ENCODE results near the gene TSPEAR. TPM values are rescaled to one million over a fixed set of nuclear protein-coding genes. Genes with fewer than 3 reads are reported as not detected.
A peak's percentile ranks its signal among the peaks of the same experiment; 100 is the strongest.

TSPEAR gene
- total and polyA plus RNA-seq, 4 experiments from 2014 or later: 0.07 TPM; not detected in 3

- H3K27me3 Mint-ChIP-seq: no peaks in the 10 kb centered on the region
- Histone ChIP-seq H3K9me3 (ENCODE audit: control insufficient read depth in 1 of 2, low read length in 2 of 2) (no peaks in the 10 kb centered on the region), H3K27me3 (ENCODE audit: insufficient read depth, low read length) (no peaks in the 10 kb centered on the region), H3K36me3 (ENCODE audit: insufficient read depth, low read length) (no peaks in the 10 kb centered on the region), H3K4me1 (ENCODE audit: insufficient read depth, low read length) (peaks cover 43% of the 10 kb centered on the region), H3K4me3 (ENCODE audit: low read length in 2 of 2) (no peak overlapping the region), H3K27ac (ENCODE audit: low read depth, low read length) (no peak overlapping the region)
- peaks cover 30 to 56% (median 43%) of the 10 kb centered on the region in 4 donors for H3K4me1 Mint-ChIP-seq
- H3K27ac Mint-ChIP-seq: no peak overlapping the region
- peaks cover 13 to 15% of the 10 kb centered on the region in 2 donors for H3K36me3 Mint-ChIP-seq
- no peak for DNase-seq
- intact Hi-C loops (cut with micrococcal nuclease): loop anchor here (10.0 kb wide), 1 partner anchor 71 kb away; the partner anchor contains the start of gene KRTAP10-1
- peaks cover 0 to 33% (median 24%) of the 10 kb centered on the region in 8 donors for H3K9me3 Mint-ChIP-seq
- ChIA-PET CTCF (ENCODE audit: partially characterized antibody) (interaction anchor here (0.7 to 1.4 kb wide), 2 partner anchors 127 to 216 kb away, joined by 3 to 5 read pairs; no protein-coding TSS in a partner anchor), POLR2A (ENCODE audit: partially characterized antibody) (interaction anchor here (0.6 to 2.5 kb wide), 2 partner anchors 42 to 43 kb away, joined by 3 to 12 read pairs; partner anchors contain the start of gene KRTAP12-3)
- no peak overlapping the region for H3K4me3 Mint-ChIP-seq
Observed at GRCh38 chr21:44615466-44615865, 95.9 kb downstream of the TSPEAR start.

GRCh38 chr21:44614961-44615391 is 96.4 kb downstream of the TSPEAR start:
- Mint-ChIP-seq H3K27me3 (no peaks in the 10 kb centered on the region), H3K4me3 (peak overlapping the region in 1 of 8 donors; percentile 54), H3K9me3 (peaks cover 0 to 34% (median 23%) of the 10 kb centered on the region in 8 donors), H3K36me3 (peaks cover 12 to 14% of the 10 kb centered on the region in 2 donors), H3K27ac (no peak overlapping the region), H3K4me1 (peaks cover 28 to 51% (median 40%) of the 10 kb centered on the region in 4 donors)
- H3K27me3 ChIP-seq (ENCODE audit: insufficient read depth, low read length): no peaks in the 10 kb centered on the region
- no peak overlapping the region for H3K27ac ChIP-seq (ENCODE audit: low read depth, low read length)
- no peak overlapping the region for H3K4me3 ChIP-seq (ENCODE audit: low read length in 2 of 2)
- peaks cover 41% of the 10 kb centered on the region for H3K4me1 ChIP-seq (ENCODE audit: insufficient read depth, low read length)
- no peaks in the 10 kb centered on the region for H3K9me3 ChIP-seq (ENCODE audit: control insufficient read depth in 1 of 2, low read length in 2 of 2)
- CTCF ChIA-PET (ENCODE audit: partially characterized antibody): interaction anchor here (0.7 to 1.4 kb wide), 2 partner anchors 127 to 215 kb away, joined by 3 to 5 read pairs; no protein-coding TSS in a partner anchor
- intact Hi-C loops (cut with micrococcal nuclease): loop anchor here (10.0 kb wide), 1 partner anchor 70 kb away; the partner anchor contains the start of gene KRTAP10-1
- DNase-seq: no peak
- H3K36me3 ChIP-seq (ENCODE audit: insufficient read depth, low read length): no peaks in the 10 kb centered on the region
- POLR2A ChIA-PET (ENCODE audit: partially characterized antibody): interaction anchor here (0.6 kb wide), 1 partner anchor 43 kb away, joined by 3 read pairs; the partner anchor contains the start of gene KRTAP12-3

DNA sequence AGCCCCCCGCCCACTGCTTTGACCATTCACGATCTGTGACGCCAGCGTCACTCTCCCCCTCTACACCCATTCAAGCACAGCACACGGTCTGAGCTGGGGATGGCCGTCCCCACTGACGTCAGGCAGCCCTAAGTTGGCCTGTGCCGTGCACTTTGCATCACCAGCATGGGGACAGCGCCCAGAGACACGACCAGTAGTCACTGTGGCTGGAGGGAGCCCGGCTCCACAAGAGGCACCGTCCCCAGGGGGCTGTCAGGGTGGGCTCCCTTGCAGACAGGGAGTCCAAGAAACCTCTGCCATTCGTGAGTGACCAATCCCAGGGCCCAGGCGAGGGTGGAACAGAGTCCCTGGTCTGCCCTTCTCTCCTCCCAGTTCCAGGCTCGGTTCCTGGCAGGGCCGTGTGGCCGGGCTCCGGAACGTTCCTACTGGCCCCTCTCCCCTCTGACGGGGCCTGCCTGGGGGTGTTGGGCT is 97.2 kb downstream of the TSPEAR start:
- Mint-ChIP-seq H3K9me3 (peaks cover 0 to 34% (median 24%) of the 10 kb centered on the region in 8 donors), H3K36me3 (peaks cover 6 to 9% of the 10 kb centered on the region in 2 donors), H3K4me3 (no peak overlapping the region), H3K27ac (no peak overlapping the region), H3K27me3 (no peaks in the 10 kb centered on the region), H3K4me1 (peaks cover 20 to 43% (median 32%) of the 10 kb centered on the region in 4 donors)
- CTCF ChIA-PET (ENCODE audit: partially characterized antibody): interaction anchor here (1.4 kb wide), 1 partner anchor 128 kb away, joined by 5 read pairs; no protein-coding TSS in a partner anchor
- no peaks in the 10 kb centered on the region for H3K9me3 ChIP-seq (ENCODE audit: control insufficient read depth in 1 of 2, low read length in 2 of 2)
- H3K36me3 ChIP-seq (ENCODE audit: insufficient read depth, low read length): no peaks in the 10 kb centered on the region
- POLR2A ChIA-PET (ENCODE audit: partially characterized antibody): interaction anchor here (1.6 kb wide), 1 partner anchor 44 kb away, joined by 5 read pairs; no protein-coding TSS in a partner anchor
- intact Hi-C loops (cut with micrococcal nuclease): loop anchor here (10.0 kb wide), 1 partner anchor 69 kb away; the partner anchor contains the start of gene KRTAP10-1
- H3K4me3 ChIP-seq (ENCODE audit: low read length in 2 of 2): no peak overlapping the region
- DNase-seq: no peak
- peaks cover 33% of the 10 kb centered on the region for H3K4me1 ChIP-seq (ENCODE audit: insufficient read depth, low read length)
- no peak overlapping the region for H3K27ac ChIP-seq (ENCODE audit: low read depth, low read length)
- H3K27me3 ChIP-seq (ENCODE audit: insufficient read depth, low read length): no peaks in the 10 kb centered on the region

- Mint-ChIP-seq H3K27ac (no peak overlapping the region), H3K4me1 (peaks cover 14 to 37% (median 26%) of the 10 kb centered on the region in 4 donors)
- no peaks in the 10 kb centered on the region for H3K9me3 ChIP-seq (ENCODE audit: control insufficient read depth in 1 of 2, low read length in 2 of 2)
Observed at GRCh38 chr21:44613386-44614155, 97.8 kb downstream of the TSPEAR start.

DNA sequence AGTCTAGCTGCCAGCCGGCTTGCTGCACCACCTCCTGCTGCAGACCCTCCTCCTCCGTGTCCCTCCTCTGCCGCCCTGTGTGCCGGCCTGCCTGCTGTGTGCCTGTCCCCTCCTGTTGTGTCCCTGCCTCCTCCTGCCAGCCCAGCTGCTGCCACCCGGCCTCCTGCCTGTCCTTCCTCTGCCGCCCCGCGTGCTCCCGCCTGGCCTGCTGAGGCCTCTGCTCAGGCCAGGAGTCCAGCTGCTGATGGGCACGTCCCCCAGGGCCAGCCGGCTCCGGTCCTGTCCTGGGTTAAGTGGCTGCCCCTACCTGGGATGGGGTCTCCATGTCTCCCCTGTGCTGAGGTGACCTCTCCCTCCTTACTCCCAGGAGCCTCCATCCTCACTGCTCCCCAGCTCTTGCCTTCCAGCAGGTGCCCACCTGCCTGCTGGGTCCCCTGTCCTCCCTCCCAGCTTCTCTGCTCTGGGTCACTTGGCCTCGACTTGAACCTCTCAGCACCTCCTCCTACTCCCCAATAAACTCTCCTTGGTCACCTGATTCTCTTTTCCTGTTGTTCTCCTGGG is 98.6 kb downstream of the TSPEAR start:
- H3K27me3 Mint-ChIP-seq: no peaks in the 10 kb centered on the region
- POLR2A ChIA-PET (ENCODE audit: partially characterized antibody): interaction anchor here (0.9 to 1.6 kb wide), 2 partner anchors 46 kb away, joined by 3 to 5 read pairs; no protein-coding TSS in a partner anchor
- H3K4me1 Mint-ChIP-seq: peaks cover 9 to 29% (median 19%) of the 10 kb centered on the region in 4 donors
- peak overlapping the region in 1 of 7 donors; percentile 42 for H3K27ac Mint-ChIP-seq
- peaks cover 0 to 33% (median 25%) of the 10 kb centered on the region in 8 donors for H3K9me3 Mint-ChIP-seq
- peaks cover 19% of the 10 kb centered on the region for H3K4me1 ChIP-seq (ENCODE audit: insufficient read depth, low read length)
- no peaks in the 10 kb centered on the region for H3K9me3 ChIP-seq (ENCODE audit: control insufficient read depth in 1 of 2, low read length in 2 of 2)
- no peaks in the 10 kb centered on the region for H3K27me3 ChIP-seq (ENCODE audit: insufficient read depth, low read length)
- intact Hi-C loops (cut with micrococcal nuclease): loop anchor here (10.0 kb wide), 1 partner anchor 68 kb away; the partner anchor contains the start of gene KRTAP10-1
- CTCF ChIA-PET (ENCODE audit: partially characterized antibody): no interaction called here
- DNase-seq: no peak
- H3K4me3 ChIP-seq (ENCODE audit: low read length in 2 of 2): no peak overlapping the region
- H3K4me3 Mint-ChIP-seq: no peak overlapping the region
- H3K36me3 ChIP-seq (ENCODE audit: insufficient read depth, low read length): no peaks in the 10 kb centered on the region
- H3K36me3 Mint-ChIP-seq: peaks cover 5 to 8% of the 10 kb centered on the region in 2 donors
- no peak overlapping the region for H3K27ac ChIP-seq (ENCODE audit: low read depth, low read length)

More at GRCh38 chr21:44613386-44614155, 97.8 kb downstream of the TSPEAR start:
- Histone ChIP-seq H3K36me3 (ENCODE audit: insufficient read depth, low read length) (no peaks in the 10 kb centered on the region), H3K27me3 (ENCODE audit: insufficient read depth, low read length) (no peaks in the 10 kb centered on the region), H3K4me3 (ENCODE audit: low read length in 2 of 2) (no peak overlapping the region), H3K4me1 (ENCODE audit: insufficient read depth, low read length) (peaks cover 27% of the 10 kb centered on the region), H3K27ac (ENCODE audit: low read depth, low read length) (no peak overlapping the region)
- no peaks in the 10 kb centered on the region for H3K27me3 Mint-ChIP-seq
- intact Hi-C loops (cut with micrococcal nuclease): loop anchor here (10.0 kb wide), 1 partner anchor 69 kb away; the partner anchor contains the start of gene KRTAP10-1
- ChIA-PET POLR2A (ENCODE audit: partially characterized antibody) (interaction anchor here (1.6 kb wide), 1 partner anchor 45 kb away, joined by 5 read pairs; no protein-coding TSS in a partner anchor), CTCF (ENCODE audit: partially characterized antibody) (no interaction called here)
- DNase-seq: no peak
- H3K36me3 Mint-ChIP-seq: peaks cover 5 to 8% of the 10 kb centered on the region in 2 donors
- H3K4me3 Mint-ChIP-seq: no peak overlapping the region
- H3K9me3 Mint-ChIP-seq: peaks cover 0 to 36% (median 24%) of the 10 kb centered on the region in 8 donors

DNA sequence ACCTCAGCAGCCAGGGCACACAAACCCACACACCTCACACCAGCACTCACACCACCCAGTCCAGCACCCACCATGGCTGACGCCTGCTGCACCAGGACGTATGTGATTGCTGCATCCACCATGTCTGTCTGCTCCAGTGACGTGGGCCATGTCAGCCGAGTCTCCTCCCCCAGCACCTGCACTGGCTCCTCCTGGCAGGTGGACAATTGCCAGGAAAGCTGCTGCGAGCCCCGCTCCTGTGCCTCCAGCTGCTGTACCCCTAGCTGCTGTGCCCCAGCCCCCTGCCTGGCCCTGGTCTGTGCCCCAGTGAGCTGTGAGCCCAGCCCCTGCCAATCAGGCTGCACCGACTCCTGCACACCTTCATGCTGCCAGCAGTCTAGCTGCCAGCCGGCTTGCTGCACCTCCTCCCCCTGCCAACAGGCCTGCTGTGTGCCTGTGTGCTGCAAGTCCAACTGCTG is 99.3 kb downstream of the TSPEAR start, which contains the start of gene KRTAP10-8:
Gene KRTAP10-8 (plus strand): TSS at position 51 of the 458 bp plus-strand sequence. CDS start 22 bp downstream, at position 73.
- Histone ChIP-seq H3K36me3 (ENCODE audit: insufficient read depth, low read length) (no peaks in the 10 kb centered on the region), H3K27ac (ENCODE audit: low read depth, low read length) (no peak within 1 kb of the TSS), H3K27me3 (ENCODE audit: insufficient read depth, low read length) (no peaks in the 10 kb centered on the region), H3K4me3 (ENCODE audit: low read length in 2 of 2) (no peak within 1 kb of the TSS), H3K9me3 (ENCODE audit: control insufficient read depth in 1 of 2, low read length in 2 of 2) (no peaks in the 10 kb centered on the region), H3K4me1 (ENCODE audit: insufficient read depth, low read length) (peaks cover 12% of the 10 kb centered on the region)
- no peak for DNase-seq
- Mint-ChIP-seq H3K36me3 (peaks cover 5 to 8% of the 10 kb centered on the region in 2 donors), H3K4me3 (peak within 1 kb of the TSS in 1 of 8 donors; percentile 31), H3K27ac (no peak within 1 kb of the TSS), H3K9me3 (peaks cover 0 to 33% (median 25%) of the 10 kb centered on the region in 8 donors), H3K4me1 (peaks cover 9 to 22% (median 13%) of the 10 kb centered on the region in 4 donors), H3K27me3 (no peaks in the 10 kb centered on the region)
- CTCF ChIA-PET (ENCODE audit: partially characterized antibody): no interaction called here
- POLR2A ChIA-PET (ENCODE audit: partially characterized antibody): interaction anchor here (0.9 kb wide), 1 partner anchor 47 kb away, joined by 3 read pairs; no protein-coding TSS in a partner anchor
- intact Hi-C loops (cut with micrococcal nuclease): loop anchor here (10.0 kb wide), 1 partner anchor 67 kb away; the partner anchor contains the start of gene KRTAP10-1

All from CD4-positive, alpha-beta memory T cell (primary cell).